Measurements from ENCODE around the gene SORCS2. TPM values are rescaled to one million over a fixed set of nuclear protein-coding genes. Genes with fewer than 3 reads are reported as not detected.

The SORCS2 gene
- total and polyA plus RNA-seq, 2 of the 8 experiments (the other 6 are each of a cell fraction or from before 2014, with no cell fraction given) = 0.36 to 1.8 TPM

GRCh38 chr4:7612311-7612897, 420.1 kb downstream of the SORCS2 start (continued):
- TF ChIP-seq ATF2 (IDR thresholded peaks at IDR 0.05; ENCODE audit: low read length) (no peak), KDM1A (IDR thresholded peaks at IDR 0.05; ENCODE audit: borderline replicate concordance, low read length) (no peak), POU5F1 (IDR thresholded peaks at IDR 0.05; ENCODE audit: low read depth, low read length) (no peak), ATF3 (IDR thresholded peaks at IDR 0.05; ENCODE audit: insufficient read depth, low read depth, low read length) (no peak), CBX8 (IDR thresholded peaks at IDR 0.05; ENCODE audit: borderline replicate concordance, low read depth, low read length) (no peak)
